Measurements from ENCODE around the gene COL4A4. TPM values are rescaled to one million over a fixed set of nuclear protein-coding genes. Genes with fewer than 3 reads are reported as not detected.
"Not testable (repeated sequence)": the region's sequence is repeated elsewhere in the genome, so short reads cannot be mapped to it uniquely, and the experiment has no call there.

COL4A4 gene
- total and polyA plus RNA-seq, 12 donors: 0.44 to 41.6 (median 22.1) TPM

DNA sequence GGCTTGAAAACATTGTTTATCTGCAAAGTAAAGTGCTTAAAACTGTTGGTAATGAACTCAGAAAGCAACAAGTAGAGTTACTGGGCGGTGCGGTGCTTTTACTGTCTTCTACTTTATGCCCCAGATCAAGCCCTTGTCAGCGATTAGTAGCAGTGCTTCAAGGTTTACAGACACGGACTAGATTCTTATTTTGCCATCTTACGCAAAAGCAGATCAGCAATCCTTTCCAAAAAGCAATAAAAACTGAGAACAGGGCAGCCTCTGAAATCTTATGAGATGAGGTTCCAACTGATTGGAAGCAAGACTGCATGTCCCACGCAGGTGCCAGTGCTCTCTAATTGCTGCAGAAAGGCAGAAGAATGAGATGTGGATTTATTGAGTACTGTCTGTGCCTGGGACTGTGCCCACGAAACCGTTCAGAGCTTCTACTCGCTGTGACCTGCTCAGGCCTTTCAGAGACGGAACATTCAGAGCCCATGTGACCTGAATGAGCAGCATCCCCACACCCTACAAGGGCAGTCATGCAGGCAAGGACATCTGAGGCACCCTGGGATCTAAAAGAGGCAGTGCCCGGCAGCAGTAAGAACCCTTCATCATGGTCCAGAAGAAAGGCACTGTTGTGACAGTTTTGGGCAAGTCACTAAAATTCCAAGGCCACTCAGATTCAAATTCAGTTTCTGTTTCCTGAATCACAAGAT, 16.1 kb upstream of the COL4A4 start:
- Histone ChIP-seq H3K4me3 (peak overlapping the region in 1 of 4 donors; percentile 16), H3K36me3 (replicated peaks in 1 of 2) (no peaks in the 10 kb centered on the region), H3K9me3 (replicated peaks in 1 of 3) (no peaks in the 10 kb centered on the region), H3K27me3 (no peaks in the 10 kb centered on the region), H3K27ac (peak overlapping the region; percentile 65 to 89 (median 80)), H3K4me1 (replicated peaks in 1 of 2) (peaks cover 6 to 26% of the 10 kb centered on the region in 2 donors)
- peak; percentile 75 to 94 (median 90) for DNase-seq
- intact Hi-C loops (cut with DNase I): no loop called here
- TF ChIP-seq POLR2A (IDR thresholded peaks at IDR 0.05): peak in 1 of 2 donors; percentile 88
- TF ChIP-seq, protein P1, sequence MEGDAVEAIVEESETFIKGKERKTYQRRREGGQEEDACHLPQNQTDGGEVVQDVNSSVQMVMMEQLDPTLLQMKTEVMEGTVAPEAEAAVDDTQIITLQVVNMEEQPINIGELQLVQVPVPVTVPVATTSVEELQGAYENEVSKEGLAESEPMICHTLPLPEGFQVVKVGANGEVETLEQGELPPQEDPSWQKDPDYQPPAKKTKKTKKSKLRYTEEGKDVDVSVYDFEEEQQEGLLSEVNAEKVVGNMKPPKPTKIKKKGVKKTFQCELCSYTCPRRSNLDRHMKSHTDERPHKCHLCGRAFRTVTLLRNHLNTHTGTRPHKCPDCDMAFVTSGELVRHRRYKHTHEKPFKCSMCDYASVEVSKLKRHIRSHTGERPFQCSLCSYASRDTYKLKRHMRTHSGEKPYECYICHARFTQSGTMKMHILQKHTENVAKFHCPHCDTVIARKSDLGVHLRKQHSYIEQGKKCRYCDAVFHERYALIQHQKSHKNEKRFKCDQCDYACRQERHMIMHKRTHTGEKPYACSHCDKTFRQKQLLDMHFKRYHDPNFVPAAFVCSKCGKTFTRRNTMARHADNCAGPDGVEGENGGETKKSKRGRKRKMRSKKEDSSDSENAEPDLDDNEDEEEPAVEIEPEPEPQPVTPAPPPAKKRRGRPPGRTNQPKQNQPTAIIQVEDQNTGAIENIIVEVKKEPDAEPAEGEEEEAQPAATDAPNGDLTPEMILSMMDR (IDR thresholded peaks at IDR 0.05): no peak
- WGBS, 4 donors: 32 to 42% (median 38%) methylated on average over 9 to 11 of the region's 11 CpGs

DNA sequence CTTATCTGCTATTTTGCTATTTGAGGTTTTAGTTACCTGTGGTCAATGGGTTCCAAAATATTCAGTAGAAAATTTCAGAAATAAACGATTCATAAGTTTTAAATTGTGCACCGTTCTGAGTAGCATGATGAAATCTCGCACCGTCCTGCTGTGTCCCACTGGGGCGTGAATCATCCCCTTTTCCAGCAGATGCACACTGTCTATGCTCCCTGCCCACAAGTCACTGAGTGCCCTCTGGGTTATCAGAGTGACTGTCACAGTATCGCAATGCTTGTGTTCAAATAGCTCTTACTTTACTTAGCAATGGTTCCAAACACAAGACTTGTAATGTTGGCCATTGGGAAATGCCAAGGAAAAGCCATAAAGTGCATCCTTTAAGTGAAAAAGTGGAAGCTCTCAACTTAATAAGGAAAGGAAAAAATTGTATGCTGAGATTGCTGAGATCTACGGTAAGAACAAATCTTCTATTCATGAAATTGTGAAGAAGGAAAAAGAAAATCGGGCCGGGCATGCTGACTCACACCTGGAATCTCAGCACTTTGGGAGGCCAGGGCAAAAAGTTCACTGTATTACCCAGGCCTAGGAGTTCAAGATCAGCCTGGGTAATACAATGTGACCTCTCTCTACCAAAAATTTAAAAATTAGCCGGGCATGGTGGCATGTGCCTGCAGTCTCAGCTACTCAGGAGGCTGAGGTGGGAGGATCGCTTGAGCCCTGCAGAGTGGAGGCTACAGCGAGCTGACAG, 13.8 kb upstream of the COL4A4 start:
- WGBS, 4 donors: 87 to 91% (median 89%) methylated on average over 12 of the region's 12 CpGs
- intact Hi-C loops (cut with DNase I): no loop called here

DNA sequence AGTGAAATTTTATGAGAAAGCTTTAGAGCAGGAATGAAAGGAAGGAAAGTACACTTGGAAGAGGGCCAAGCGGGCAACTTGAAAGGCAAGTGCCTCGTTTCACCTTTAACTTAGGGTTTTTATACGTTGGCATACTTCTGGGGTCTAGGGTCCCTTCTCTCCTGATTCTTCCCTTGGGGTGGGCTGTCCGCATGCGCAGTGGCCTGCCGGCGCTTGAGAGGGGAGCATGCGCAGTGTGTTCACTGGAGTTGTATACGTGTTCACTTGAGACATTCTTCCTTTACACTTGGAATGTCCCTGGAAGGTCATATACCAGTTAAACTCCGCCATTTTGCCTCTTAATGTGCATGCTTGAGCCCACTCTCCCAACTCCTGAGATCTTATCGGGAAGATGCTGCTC, 7.8 kb upstream of the COL4A4 start:
- H3K4me3 ChIP-seq: not testable (repeated sequence)

More for the DNA sequence above, 13.8 kb upstream of the COL4A4 start:
- no peaks in the 10 kb centered on the region for H3K27me3 ChIP-seq
- no peaks in the 10 kb centered on the region for H3K9me3 ChIP-seq (replicated peaks in 1 of 3)
- peak overlapping the region in 2 of 5 donors; percentile 14 to 40 for H3K27ac ChIP-seq
- no peak overlapping the region for H3K4me3 ChIP-seq
- no peaks in the 10 kb centered on the region for H3K36me3 ChIP-seq (replicated peaks in 1 of 2)
- TF ChIP-seq POLR2A (IDR thresholded peaks at IDR 0.05): no peak
- TF ChIP-seq, protein P1 (IDR thresholded peaks at IDR 0.05): no peak
- peaks cover 6 to 26% of the 10 kb centered on the region in 2 donors for H3K4me1 ChIP-seq (replicated peaks in 1 of 2)
- no peak for DNase-seq

DNA sequence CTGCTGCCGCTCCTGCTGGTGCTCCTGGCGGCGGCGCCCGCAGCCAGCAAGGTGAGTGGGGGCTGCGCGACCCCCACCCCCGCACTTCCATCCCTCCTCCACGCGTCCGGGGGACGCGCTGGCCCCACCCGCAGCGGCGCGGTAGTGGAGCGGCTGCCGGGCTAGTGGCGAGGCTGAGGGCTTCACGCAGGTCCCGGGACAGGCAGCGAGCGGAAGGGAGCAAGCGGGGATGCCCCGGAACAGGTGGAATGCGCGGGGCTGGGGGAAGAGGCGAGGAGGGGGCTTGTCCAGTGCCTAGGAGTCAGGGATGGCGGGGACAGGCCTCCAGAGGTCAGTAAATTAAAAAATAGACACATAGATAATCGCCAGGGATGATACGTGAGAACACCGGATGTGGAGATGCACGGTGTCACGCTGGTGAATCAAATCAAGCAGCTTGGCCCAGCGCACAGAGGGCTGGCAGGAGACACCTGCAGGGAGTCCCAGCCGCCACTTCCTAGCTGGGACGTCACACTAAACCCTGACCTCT, 822 bp upstream of the COL4A4 start:
- H3K9me3 ChIP-seq (replicated peaks in 1 of 3): no peaks in the 10 kb centered on the region
- TF ChIP-seq, protein P1 (IDR thresholded peaks at IDR 0.05): no peak
- no peak for TF ChIP-seq POLR2A (IDR thresholded peaks at IDR 0.05)
- peak; percentile 65 to 84 (median 74) for DNase-seq
- intact Hi-C loops (cut with DNase I): no loop called here
- peaks cover 0 to 6% of the 10 kb centered on the region in 2 donors for H3K4me1 ChIP-seq (replicated peaks in 1 of 2)
- H3K27ac ChIP-seq: peak overlapping the region in 4 of 5 donors; percentile 87 to 92 (median 90)
- peak overlapping the region; percentile 41 to 89 (median 77) for H3K4me3 ChIP-seq
- 1 to 2% (median 2%) methylated on average over 18 to 38 of the region's 38 CpGs for WGBS, 4 donors
- no peaks in the 10 kb centered on the region for H3K36me3 ChIP-seq (replicated peaks in 1 of 2)
- H3K27me3 ChIP-seq: no peaks in the 10 kb centered on the region

More for the DNA sequence above, 7.8 kb upstream of the COL4A4 start:
- H3K9me3 ChIP-seq (replicated peaks in 1 of 3); H3K27me3 ChIP-seq; H3K4me1 ChIP-seq (replicated peaks in 1 of 2); DNase-seq; H3K27ac ChIP-seq; intact Hi-C loops (cut with DNase I); H3K36me3 ChIP-seq (replicated peaks in 1 of 2): not testable (repeated sequence)
- 91 to 96% (median 93%) methylated on average over 11 of the region's 11 CpGs for WGBS, 4 donors
